HepG2 (cell line): ENCODE measurements around the gene TCFL5. TPM values are rescaled to one million over a fixed set of nuclear protein-coding genes. Genes with fewer than 3 reads are reported as not detected.
A peak's percentile ranks its signal among the peaks of the same experiment; 100 is the strongest.

Experiments used
- ATAC-seq: fragments of 200-7000 bp; cut with Tn5 transposase; 3 replicates; pipeline ENCODE4 v1.9.1; 2020; ENCODE audit warnings: mild to moderate bottlenecking, moderate library complexity
- BruUV-seq: library from RNA; stranded (reverse); fragments of 400-500 nt; replicated peaks from 2 replicates; lab custom pipeline; 2021; lab: Mats Ljungman, UMichigan
- CTCF ChIA-PET: fragments of 300-600 bp; formaldehyde crosslinking; extraction: SDS; loops from one replicate; lab custom pipeline; 2021; ENCODE audit warnings: low total read pairs, inconsistent platforms, low intra/inter-chr PET ratio; lab: Yijun Ruan, JAX
- POLR2A ChIA-PET: fragments of 350-600 bp; sonication (Branson Sonifier 250); formaldehyde crosslinking; loops from one replicate; lab custom pipeline; 2020; ENCODE audit warnings: antibody characterized with exemption, inconsistent platforms; lab: Yijun Ruan, JAX
- DNase-seq: peaks from one replicate; pipeline ENCODE4 v3.0.0-alpha.2; 2015; ENCODE audit warnings: low spot score
- FAIRE-seq: peaks from 3 replicates; lab custom pipeline; 2011; peaks lifted over from hg19 to GRCh38; lab: Jason Lieb, UNC
- H2AFZ ChIP-seq: one replicate; pipeline ENCODE4 v1.6.1; 2011; ENCODE audit warnings: low read length, inconsistent platforms
- H3K27ac ChIP-seq: fragments of 300-600 bp; 3 replicates; pipeline ENCODE4 v1.8.0; 2011; ENCODE audit warnings: mixed run types, mild to moderate bottlenecking, mixed read lengths, low read length, inconsistent platforms; ENCODE audit not compliant: insufficient read depth; ENCODE audit errors: extremely low read length
- H3K27me3 ChIP-seq, 2 experiments: fragments of 200-600 bp in 1 of 2; 2 replicates in 1 of 2; 3 replicates in 1 of 2; pipeline versions ENCODE4 v1.6.0 to v1.8.0; 2011; ENCODE audit warnings: low read length in 2 of 2, mild to moderate bottlenecking in 2 of 2, moderate library complexity in 2 of 2, inconsistent platforms in 1 of 2; ENCODE audit not compliant: insufficient read depth in 2 of 2, control insufficient read depth in 1 of 2
- H3K36me3 ChIP-seq, 2 experiments: fragments of 200-600 bp in 1 of 2; replicated peaks in 1 of 2; 2 replicates in 1 of 2; 3 replicates in 1 of 2; pipeline versions ENCODE4 v1.5.1 to v1.8.0; 2011; ENCODE audit warnings: low read length in 2 of 2, inconsistent platforms in 1 of 2; ENCODE audit not compliant: insufficient read depth in 2 of 2, control insufficient read depth in 1 of 2
- H3K4me1 ChIP-seq: 2 replicates; pipeline ENCODE4 v1.5.1; 2012; ENCODE audit warnings: low read length, inconsistent platforms; ENCODE audit not compliant: insufficient read depth
- H3K4me2 ChIP-seq: 2 replicates; pipeline ENCODE4 v1.6.0; 2011; ENCODE audit warnings: low read depth, low read length, inconsistent platforms
- H3K4me3 ChIP-seq, 3 experiments: fragments of 200-600 bp in 1 of 3; sonication (generic), shearing (Covaris generic) in 1 of 3; replicated peaks in 1 of 3; 2 replicates each; pipeline ENCODE4 v1.5.1; 2011 to 2016; ENCODE audit warnings: low read length in 3 of 3, inconsistent platforms in 2 of 3, low read depth in 2 of 3, mild to moderate bottlenecking in 2 of 3, control low read depth in 1 of 3, mixed read lengths in 1 of 3; ENCODE audit not compliant: insufficient read depth in 1 of 3
- H3K79me2 ChIP-seq: one replicate; pipeline ENCODE4 v1.6.1; 2011; ENCODE audit warnings: low read length, inconsistent platforms; ENCODE audit not compliant: insufficient read depth
- H3K9ac ChIP-seq: 2 replicates; pipeline ENCODE4 v1.6.0; 2011; ENCODE audit warnings: mild to moderate bottlenecking, low read depth, low read length, inconsistent platforms; ENCODE audit not compliant: insufficient read depth
- H3K9me3 ChIP-seq: 2 replicates; pipeline ENCODE4 v1.5.1; 2012; ENCODE audit warnings: mild to moderate bottlenecking, low read length
- H4K20me1 ChIP-seq: 2 replicates; pipeline ENCODE4 v1.6.0; 2011; ENCODE audit warnings: inconsistent platforms, mild to moderate bottlenecking, low read length, moderate library complexity; ENCODE audit not compliant: insufficient read depth
- CHD4 ChIP-seq: fragments of 200-600 bp; sonication (generic); IDR thresholded peaks from 2 replicates; pipeline ENCODE4 v1.7.0; 2017; ENCODE audit warnings: mild to moderate bottlenecking, low read length, borderline replicate concordance
- FLYWCH1 ChIP-seq: sonication (generic); formaldehyde crosslinking; IDR thresholded peaks from 2 replicates; pipeline ENCODE4 v1.8.1; 2023; ENCODE audit warnings: mild to moderate bottlenecking, missing genetic modification reagents
- KMT2B ChIP-seq: IDR thresholded peaks from 2 replicates; pipeline ENCODE4 v1.6.1; 2016; ENCODE audit warnings: missing genetic modification reagents, missing compliant biosample characterization
- MAF1 ChIP-seq: sonication (generic); formaldehyde crosslinking; IDR thresholded peaks from 2 replicates; pipeline ENCODE4 v1.5.0; 2020; ENCODE audit warnings: missing genetic modification reagents, borderline replicate concordance
- MAFG ChIP-seq: sonication (generic); formaldehyde crosslinking; IDR thresholded peaks from 2 replicates; pipeline ENCODE4 v1.5.1; 2020; ENCODE audit warnings: mild to moderate bottlenecking, missing genetic modification reagents
- NONO ChIP-seq, 2 experiments: fragments of 450-650 bp in 1 of 2; sonication (generic) in 1 of 2; formaldehyde crosslinking in 1 of 2; IDR thresholded peaks in 1 of 2; conservative IDR thresholded peaks in 1 of 2; 2 replicates each; pipeline versions ENCODE4 v1.6.1 to v1.8.0; 2017 to 2022; ENCODE audit warnings: mild to moderate bottlenecking in 1 of 2, missing genetic modification reagents in 1 of 2, moderate library complexity in 1 of 2
- NR2F1 ChIP-seq, 2 experiments: fragments of 450-650 bp in 1 of 2; formaldehyde crosslinking in 1 of 2; IDR thresholded peaks; 2 replicates each; pipeline versions ENCODE4 v1.5.0 to v1.6.1; 2016 to 2020; ENCODE audit warnings: mild to moderate bottlenecking in 1 of 2, missing compliant biosample characterization in 1 of 2, missing genetic modification reagents in 1 of 2, moderate library complexity in 1 of 2
- REL ChIP-seq: sonication (generic); formaldehyde crosslinking; conservative IDR thresholded peaks from 2 replicates; pipeline ENCODE4 v1.8.0; 2022; ENCODE audit warnings: mild to moderate bottlenecking, missing genetic modification reagents, moderate library complexity
- SNAPC2 ChIP-seq: sonication (generic); formaldehyde crosslinking; IDR thresholded peaks from 2 replicates; pipeline ENCODE4 v1.8.1; 2022; ENCODE audit warnings: mild to moderate bottlenecking, missing genetic modification reagents
- SRSF9 ChIP-seq: fragments of 200-400 bp; formaldehyde crosslinking; IDR thresholded peaks from 2 replicates; pipeline ENCODE4 v1.6.1; 2018; ENCODE audit warnings: borderline replicate concordance, mild to moderate bottlenecking, low read depth, low read length; ENCODE audit not compliant: insufficient read depth, poor library complexity, severe bottlenecking
- TEAD3 ChIP-seq: optimal IDR thresholded peaks from 2 replicates; pipeline ENCODE3; 2016; ENCODE audit warnings: borderline replicate concordance
- XRCC5 ChIP-seq: fragments of 200-400 bp; formaldehyde crosslinking; optimal IDR thresholded peaks from 2 replicates; pipeline ENCODE3; 2017; ENCODE audit warnings: mild to moderate bottlenecking, low read length
- ZNF354B ChIP-seq: sonication (generic); formaldehyde crosslinking; IDR thresholded peaks from 2 replicates; pipeline ENCODE4 v1.8.0; 2022; ENCODE audit warnings: mild to moderate bottlenecking, missing genetic modification reagents
- ZNF556 ChIP-seq: sonication (generic); formaldehyde crosslinking; IDR thresholded peaks from 2 replicates; pipeline ENCODE4 v1.4.0; 2020; ENCODE audit warnings: mild to moderate bottlenecking, missing genetic modification reagents, borderline replicate concordance
- ZNF816 ChIP-seq: sonication (generic); formaldehyde crosslinking; IDR thresholded peaks from 2 replicates; pipeline ENCODE4 v1.8.0; 2022; ENCODE audit warnings: missing genetic modification reagents, mild to moderate bottlenecking, borderline replicate concordance
- WGBS: methylation state at CpG from one replicate; pipeline ENCODE4 v1.1.6; 2017; ENCODE audit warnings: low lambda C conversion rate; 5-methylcytosine and 5-hydroxymethylcytosine counted together
- in situ Hi-C: cut with HindIII; loops from 2 replicates; pipeline ENCODE4 v1.10.0; 2017; ENCODE audit warnings: low pct_unique_long_range_greater_than_20kb; ENCODE audit not compliant: extremely low pct_ligation_motif_present
- intact Hi-C: fragments of 100-400 bp; cut with micrococcal nuclease; formaldehyde crosslinking; loops from one replicate; pipeline ENCODE4 v1.10.0; 2022; ENCODE audit not compliant: unreplicated experiment
- polyA plus RNA-seq, 8 experiments: library from polyadenylated mRNA; depleted of rRNA in 3 of 8; stranded (reverse) in 7 of 8; unstranded in 1 of 8; fragments of >200 nt; fragmentation: Illumina TruSeq in 4 of 8; extraction: Trizol in 4 of 8; gene quantifications; 2 replicates each; pipeline versions ENCODE4 v1.2.1 to v1.2.3, GENCODE V29; 2011 to 2016; ENCODE audit warnings: low read depth in 4 of 8, missing spikeins in 1 of 8, mixed read lengths in 1 of 8; ENCODE audit not compliant: insufficient read depth in 1 of 8
- total RNA-seq, 5 experiments: library from RNA; depleted of rRNA; stranded (reverse); fragments of >200 nt; fragmentation: Illumina TruSeq; extraction: Trizol; gene quantifications; 2 replicates each; pipeline ENCODE4 v1.2.3, GENCODE V29; 2016; ENCODE audit warnings: low read depth in 1 of 5
- TF ChIP-seq, protein P1 (sequence below): IDR thresholded peaks from 2 replicates; pipeline ENCODE4 v1.6.1; 2016
- TF ChIP-seq, protein P2 (sequence below): sonication (generic); formaldehyde crosslinking; IDR thresholded peaks from 2 replicates; pipeline ENCODE4 v1.4.0; 2020; ENCODE audit warnings: low read depth, missing genetic modification reagents
- TF ChIP-seq, protein P3 (sequence below): sonication (generic); formaldehyde crosslinking; IDR thresholded peaks from 2 replicates; pipeline ENCODE4 v1.8.1; 2023; ENCODE audit warnings: mild to moderate bottlenecking, missing genetic modification reagents

Gene TCFL5
- total and polyA plus RNA-seq, 2 of the 13 experiments (the other 11 are each of a cell fraction or from before 2014, with no cell fraction given), result 14.8 to 20.0 TPM

DNA sequence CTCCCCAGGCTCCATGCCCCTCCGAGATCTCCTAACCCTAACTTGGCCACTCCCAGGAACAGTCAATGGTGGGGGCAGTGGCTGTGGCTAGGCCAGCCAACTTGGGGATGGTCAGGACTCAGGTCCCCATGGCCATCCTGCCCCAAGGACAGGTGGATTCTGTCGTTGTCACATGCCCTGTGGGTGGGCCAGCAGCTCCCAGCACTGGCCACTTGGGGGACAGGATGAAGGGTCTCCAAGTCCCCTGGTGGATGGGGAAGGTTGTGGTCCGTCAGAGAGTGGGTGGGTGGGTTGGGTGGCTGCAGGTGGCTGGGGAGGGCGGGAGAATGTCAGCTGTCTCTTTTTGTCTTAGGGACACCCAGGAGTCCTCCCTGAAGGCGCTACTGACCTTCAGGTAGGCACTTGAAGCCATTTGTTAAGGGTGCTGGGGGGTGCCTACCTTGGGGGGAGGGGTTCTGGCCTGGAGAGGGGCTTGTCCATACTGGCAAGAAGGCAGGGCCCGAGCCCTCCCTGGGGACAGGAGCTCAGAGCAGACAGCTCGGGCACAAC is 39.3 kb downstream of the TCFL5 start:
- H3K9ac ChIP-seq, result no peak overlapping the region
- DNase-seq, result peak; percentile 64
- H3K27ac ChIP-seq, result peak overlapping the region; percentile 33
- ChIA-PET CTCF (interaction anchor here (1.1 to 1.7 kb wide), 5 partner anchors 14 to 187 kb away, joined by 3 to 14 read pairs (median 6); no protein-coding TSS in a partner anchor), POLR2A (interaction anchor here (0.6 to 1.8 kb wide), 22 partner anchors 9 to 408 kb away, joined by 3 to 26 read pairs (median 5); partner anchors contain the start of genes GID8, MRGBP, OGFR and SLC17A9)
- H3K9me3 ChIP-seq, result no peaks in the 10 kb centered on the region
- no peak for FAIRE-seq
- H3K27me3 ChIP-seq, result no peaks in the 10 kb centered on the region
- no peak overlapping the region for H2AFZ ChIP-seq
- no TSS peak for BruUV-seq
- H3K79me2 ChIP-seq, result peaks cover 6% of the 10 kb centered on the region
- peaks cover 73% of the 10 kb centered on the region for H3K4me1 ChIP-seq
- no peak overlapping the region; a peak in 1 of 6 replicates for H3K4me3 ChIP-seq
- no peaks in the 10 kb centered on the region for H3K36me3 ChIP-seq
- WGBS, result 65% methylated on average over 5 of the region's 7 CpGs
- H4K20me1 ChIP-seq, result peaks cover 4% of the 10 kb centered on the region; the same call in 1 of the 2 replicates
- in situ Hi-C loops, result no loop called here
- peak; percentile 1 for ATAC-seq
- intact Hi-C loops, result loop anchor here (1.0 to 5.0 kb wide), 4 partner anchors 25 to 186 kb away; partner anchors contain the start of gene TCFL5
- H3K4me2 ChIP-seq, result no peak overlapping the region
- TF ChIP-seq SNAPC2 (CRISPR knock-in tag) (0 out of 2 replicates have a peak, but pooled peaks have one; percentile 1), NR2F1 (CRISPR knock-in tag; IDR thresholded peaks at IDR 0.05) (no peak), SRSF9 (no peak), MAF1 (CRISPR knock-in tag) (0 out of 2 replicates have a peak, but pooled peaks have one; percentile 19), MAFG (no peak), NONO (IDR thresholded peaks at IDR 0.05) (no peak), NONO (CRISPR knock-in tag; conservative IDR thresholded peaks at IDR 0.05) (peak; percentile 17; the same call in 1 of the 2 replicates), REL (CRISPR knock-in tag) (no peak), FLYWCH1 (CRISPR knock-in tag) (no peak), KMT2B (CRISPR knock-in tag) (peak; percentile 3; the same call in 1 of the 2 replicates), ZNF354B (CRISPR knock-in tag) (no peak), XRCC5 (no peak), TEAD3 (CRISPR knock-in tag) (no peak), ZNF556 (CRISPR knock-in tag) (no peak), ZNF816 (CRISPR knock-in tag) (no peak), CHD4 (no peak)
- TF ChIP-seq, protein P1, sequence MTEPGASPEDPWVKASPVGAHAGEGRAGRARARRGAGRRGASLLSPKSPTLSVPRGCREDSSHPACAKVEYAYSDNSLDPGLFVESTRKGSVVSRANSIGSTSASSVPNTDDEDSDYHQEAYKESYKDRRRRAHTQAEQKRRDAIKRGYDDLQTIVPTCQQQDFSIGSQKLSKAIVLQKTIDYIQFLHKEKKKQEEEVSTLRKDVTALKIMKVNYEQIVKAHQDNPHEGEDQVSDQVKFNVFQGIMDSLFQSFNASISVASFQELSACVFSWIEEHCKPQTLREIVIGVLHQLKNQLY, result no peak
- TF ChIP-seq, protein P2, sequence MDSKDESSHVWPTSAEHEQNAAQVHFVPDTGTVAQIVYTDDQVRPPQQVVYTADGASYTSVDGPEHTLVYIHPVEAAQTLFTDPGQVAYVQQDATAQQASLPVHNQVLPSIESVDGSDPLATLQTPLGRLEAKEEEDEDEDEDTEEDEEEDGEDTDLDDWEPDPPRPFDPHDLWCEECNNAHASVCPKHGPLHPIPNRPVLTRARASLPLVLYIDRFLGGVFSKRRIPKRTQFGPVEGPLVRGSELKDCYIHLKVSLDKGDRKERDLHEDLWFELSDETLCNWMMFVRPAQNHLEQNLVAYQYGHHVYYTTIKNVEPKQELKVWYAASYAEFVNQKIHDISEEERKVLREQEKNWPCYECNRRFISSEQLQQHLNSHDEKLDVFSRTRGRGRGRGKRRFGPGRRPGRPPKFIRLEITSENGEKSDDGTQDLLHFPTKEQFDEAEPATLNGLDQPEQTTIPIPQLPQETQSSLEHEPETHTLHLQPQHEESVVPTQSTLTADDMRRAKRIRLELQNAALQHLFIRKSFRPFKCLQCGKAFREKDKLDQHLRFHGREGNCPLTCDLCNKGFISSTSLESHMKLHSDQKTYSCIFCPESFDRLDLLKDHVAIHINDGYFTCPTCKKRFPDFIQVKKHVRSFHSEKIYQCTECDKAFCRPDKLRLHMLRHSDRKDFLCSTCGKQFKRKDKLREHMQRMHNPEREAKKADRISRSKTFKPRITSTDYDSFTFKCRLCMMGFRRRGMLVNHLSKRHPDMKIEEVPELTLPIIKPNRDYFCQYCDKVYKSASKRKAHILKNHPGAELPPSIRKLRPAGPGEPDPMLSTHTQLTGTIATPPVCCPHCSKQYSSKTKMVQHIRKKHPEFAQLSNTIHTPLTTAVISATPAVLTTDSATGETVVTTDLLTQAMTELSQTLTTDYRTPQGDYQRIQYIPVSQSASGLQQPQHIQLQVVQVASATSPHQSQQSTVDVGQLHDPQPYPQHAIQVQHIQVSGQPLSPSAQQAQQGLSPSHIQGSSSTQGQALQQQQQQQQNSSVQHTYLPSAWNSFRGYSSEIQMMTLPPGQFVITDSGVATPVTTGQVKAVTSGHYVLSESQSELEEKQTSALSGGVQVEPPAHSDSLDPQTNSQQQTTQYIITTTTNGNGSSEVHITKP, result no peak
- TF ChIP-seq, protein P3, sequence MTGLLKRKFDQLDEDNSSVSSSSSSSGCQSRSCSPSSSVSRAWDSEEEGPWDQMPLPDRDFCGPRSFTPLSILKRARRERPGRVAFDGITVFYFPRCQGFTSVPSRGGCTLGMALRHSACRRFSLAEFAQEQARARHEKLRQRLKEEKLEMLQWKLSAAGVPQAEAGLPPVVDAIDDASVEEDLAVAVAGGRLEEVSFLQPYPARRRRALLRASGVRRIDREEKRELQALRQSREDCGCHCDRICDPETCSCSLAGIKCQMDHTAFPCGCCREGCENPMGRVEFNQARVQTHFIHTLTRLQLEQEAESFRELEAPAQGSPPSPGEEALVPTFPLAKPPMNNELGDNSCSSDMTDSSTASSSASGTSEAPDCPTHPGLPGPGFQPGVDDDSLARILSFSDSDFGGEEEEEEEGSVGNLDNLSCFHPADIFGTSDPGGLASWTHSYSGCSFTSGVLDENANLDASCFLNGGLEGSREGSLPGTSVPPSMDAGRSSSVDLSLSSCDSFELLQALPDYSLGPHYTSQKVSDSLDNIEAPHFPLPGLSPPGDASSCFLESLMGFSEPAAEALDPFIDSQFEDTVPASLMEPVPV (CRISPR knock-in tag), result no peak
